NCI-H82 treated with DMSO at 0.1 percent for 48 hours (cell line): ENCODE data around the gene RBM39.
A peak's percentile ranks its signal among the peaks of the same experiment; 100 is the strongest.
"Not testable (repeated sequence)": the region's sequence is repeated elsewhere in the genome, so short reads cannot be mapped to it uniquely, and the experiment has no call there.

Experiments used
- DNase-seq: peaks from one replicate; lab custom pipeline; 2025; ENCODE audit not compliant: unreplicated experiment; lab: John Stamatoyannopoulos, UW

Gene RBM39

DNA sequence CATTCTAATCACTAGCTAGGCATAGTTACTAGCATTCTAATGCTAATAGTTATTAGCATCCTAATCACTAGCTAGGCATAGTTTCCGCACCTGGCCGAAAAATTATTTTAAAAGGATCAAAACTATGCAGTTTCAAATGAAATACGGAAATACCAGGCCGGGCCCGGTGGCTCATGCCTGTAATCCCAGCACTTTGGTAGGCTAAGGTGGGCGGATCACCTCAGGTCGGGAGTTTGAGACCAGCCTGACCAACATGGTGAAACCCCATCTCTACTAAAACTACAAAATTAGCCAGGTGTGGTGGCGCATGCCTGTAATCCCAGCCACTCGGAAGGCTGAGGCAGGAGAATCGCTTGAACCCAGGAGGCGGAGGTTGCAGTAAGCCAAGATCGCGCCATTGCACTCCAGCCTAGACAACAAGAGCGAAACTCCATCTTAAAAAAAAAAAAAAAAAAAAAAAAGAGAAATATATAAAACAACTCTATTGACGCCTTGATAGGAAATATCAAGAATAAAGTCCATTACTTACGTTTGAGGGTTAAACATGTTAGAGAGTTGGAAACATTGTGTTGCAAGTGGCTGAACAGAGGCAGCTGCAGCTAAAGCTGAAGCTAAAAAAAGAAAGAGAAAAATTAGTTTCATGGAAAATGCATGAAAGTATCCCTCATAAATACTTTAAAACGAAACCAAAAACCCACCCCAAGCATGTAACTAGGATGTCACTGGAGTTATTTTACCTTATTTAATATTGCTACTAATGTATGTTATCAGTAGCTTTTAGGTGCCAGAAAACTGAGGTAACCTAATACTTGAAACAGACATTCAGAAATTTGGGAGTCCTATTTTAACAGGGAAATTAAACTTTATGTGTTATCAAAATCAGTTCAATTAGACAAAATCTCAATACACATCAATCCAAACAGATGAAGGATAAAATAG is 35.2 kb downstream of the RBM39 start:
- DNase-seq = not testable (repeated sequence)

DNA sequence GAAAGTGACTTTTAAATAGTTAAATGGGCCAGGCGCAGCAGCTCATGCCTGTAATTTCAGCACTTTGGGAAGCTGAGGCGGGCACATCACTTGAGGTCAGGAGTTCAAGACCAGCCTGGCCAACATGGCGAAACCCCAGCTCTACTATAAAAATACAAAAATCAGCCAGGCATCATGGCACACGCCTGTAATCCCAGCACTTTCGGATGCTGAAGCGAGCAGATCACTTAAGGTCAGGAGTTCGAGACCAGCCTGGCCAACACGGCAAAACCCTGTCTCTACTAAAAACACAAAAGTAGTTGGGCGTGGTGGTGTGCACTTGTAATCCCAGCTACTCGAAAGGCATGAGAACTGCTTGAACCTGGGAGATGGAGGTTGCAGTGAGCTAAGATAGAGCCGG is 36.2 kb downstream of the RBM39 start:
- not testable (repeated sequence) for DNase-seq

DNA sequence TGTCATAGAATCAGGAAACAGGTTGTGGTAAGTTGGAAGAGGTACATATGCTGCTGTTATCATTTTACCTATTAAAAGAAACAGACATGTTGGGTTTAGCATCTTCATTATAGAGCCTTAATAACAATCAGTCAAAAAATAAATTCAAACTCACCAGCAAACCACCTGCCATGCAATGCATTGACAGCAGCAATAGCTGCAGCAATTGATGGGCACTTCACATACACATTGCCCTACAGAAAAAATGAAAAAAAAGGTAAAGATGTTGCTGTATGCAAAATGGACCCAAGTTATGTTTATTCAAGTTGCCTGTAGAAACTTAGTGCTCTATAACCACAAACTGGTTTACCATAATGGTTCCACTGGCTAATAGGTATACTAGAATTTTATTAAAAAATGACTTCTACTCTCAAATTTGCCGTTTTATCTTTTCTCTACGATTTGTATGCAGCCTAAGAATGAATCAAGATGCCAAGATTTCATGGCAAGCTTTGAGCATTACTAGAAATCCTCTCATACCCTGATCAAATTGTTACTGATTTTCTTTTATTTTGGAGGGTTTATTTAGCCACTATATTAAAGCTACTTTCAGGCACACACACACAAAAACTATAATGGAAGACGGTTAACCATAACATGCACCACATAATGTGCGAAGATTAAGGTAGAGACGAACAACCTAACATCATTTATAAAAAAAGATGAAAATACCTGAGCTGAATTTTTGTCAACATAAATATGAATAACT is 37.4 kb downstream of the RBM39 start:
- no peak for DNase-seq

DNA sequence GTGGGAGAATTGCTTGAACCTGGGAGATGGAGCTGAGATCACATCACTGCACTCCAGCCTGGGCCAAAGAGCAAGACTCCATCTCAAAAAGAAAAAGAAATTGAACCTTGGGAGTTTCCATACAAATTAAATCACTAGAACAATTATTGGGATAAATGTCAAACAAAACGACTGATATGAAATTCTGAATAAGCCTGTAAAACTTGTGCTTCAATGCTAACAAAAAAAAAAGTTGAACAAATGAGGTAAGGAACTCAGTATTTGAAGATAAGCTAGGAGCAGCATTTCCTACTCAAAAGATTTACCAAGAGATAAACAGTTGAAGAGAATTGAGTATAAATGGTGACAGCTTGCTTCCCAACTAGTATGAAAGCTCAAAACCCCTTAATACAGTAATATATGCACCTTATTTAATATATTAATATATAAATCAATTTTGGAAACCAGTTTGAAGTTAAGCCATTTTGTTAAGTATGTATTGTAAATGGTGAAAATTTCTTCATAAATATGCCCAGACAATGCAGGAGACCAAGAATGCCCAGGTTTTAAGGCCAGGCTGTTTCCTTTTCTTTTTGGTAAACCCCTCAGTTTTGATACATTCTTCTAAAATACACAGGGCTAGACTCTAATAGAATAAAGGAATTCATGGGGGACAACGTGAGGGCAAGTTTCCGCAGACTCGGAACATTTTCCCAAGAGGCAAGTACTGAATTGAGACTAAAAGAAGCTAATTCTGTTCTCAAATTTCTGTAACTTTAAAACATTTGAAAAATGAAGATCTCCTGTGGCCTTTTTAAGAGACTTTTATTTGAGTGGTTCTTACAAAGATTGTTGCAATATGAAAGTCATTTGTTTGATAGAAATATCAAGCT is 39.0 kb downstream of the RBM39 start:
- no peak for DNase-seq

DNA sequence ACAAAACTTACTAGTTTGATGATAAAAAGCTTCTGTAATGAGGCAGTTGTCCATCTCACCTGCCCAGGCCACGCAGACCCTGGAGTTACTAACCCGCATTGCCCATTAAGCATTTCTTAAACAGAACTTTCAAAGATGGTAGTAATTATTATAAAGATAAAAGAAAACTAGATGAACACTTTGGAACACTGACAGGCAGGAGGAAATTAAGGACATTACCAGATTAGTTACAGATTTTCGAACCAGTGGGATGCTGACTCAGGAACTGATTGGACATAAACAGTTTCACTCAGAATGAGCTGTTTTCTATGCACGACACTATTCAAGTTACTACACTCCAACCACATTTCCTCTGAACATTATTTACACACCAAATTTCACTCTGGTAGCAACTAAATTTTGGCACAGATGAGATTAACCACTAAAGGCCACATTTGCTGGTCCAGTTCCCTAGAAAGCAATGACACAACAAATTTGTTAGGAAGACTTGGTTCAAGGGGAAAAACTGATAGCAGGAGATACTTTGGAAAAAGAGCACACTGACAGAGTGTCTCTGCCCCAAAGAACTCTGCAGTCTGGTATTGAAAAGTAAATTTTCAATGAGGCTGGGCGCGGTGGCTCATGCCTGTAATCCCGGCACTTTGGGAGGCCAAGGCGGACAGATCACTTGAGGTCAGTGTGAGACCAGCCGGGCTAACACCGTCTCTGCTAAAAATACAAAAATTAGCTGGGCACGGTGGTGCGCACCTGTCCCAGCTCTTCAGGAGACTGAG is 39.8 kb downstream of the RBM39 start:
- no peak for DNase-seq

DNA sequence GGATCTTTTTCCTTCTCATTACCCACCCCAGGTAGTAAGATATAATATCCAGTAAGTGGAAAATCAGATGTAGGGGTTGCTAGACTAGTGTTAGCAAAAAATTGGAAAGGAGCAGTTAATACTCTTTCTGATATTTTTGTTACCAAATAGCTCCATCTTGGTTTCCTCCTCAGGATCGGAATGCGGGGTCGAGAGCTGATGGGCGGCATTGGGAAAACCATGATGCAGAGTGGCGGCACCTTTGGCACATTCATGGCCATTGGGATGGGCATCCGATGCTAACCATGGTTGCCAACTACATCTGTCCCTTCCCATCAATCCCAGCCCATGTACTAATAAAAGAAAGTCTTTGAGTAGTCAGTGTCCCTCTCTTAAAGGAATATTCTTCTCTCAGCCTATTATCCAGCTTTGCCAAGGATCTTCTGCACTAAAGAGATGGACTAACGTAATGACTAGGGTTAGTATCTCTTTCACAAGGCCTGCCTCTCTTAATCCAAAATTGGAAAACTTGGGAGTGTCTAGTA is 41.4 kb downstream of the RBM39 start:
- no peak for DNase-seq

DNA sequence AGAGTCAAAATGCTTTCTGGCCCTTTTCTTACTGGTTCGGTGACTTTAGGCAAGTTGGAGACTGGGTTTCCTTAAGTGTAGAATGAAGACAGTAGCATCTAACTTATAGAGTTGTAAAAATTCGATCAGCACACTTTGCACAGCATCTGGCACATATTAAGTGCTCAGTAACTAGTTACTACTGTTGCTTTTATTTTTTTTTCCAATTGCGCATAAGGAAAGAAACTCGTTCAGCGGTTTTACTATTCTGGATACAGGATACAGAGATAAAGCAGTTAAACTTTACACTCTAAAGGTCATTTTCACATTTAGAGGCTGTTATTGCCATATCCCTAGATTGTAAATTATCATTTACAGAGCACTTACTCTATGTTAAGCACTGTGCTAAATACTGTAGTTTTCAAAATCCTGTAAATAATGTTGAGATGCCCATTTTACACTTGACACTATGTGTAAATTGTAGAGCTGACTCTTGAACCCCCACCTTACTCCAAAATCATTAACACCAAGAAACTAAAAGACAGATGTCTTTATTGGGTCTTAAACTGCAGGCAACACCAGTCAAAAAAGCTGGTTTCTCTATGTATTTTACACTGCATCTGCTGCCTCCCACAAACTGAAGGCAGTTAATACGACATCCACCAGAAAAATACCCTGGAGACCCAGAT is 42.0 kb downstream of the RBM39 start:
- DNase-seq = no peak

DNA sequence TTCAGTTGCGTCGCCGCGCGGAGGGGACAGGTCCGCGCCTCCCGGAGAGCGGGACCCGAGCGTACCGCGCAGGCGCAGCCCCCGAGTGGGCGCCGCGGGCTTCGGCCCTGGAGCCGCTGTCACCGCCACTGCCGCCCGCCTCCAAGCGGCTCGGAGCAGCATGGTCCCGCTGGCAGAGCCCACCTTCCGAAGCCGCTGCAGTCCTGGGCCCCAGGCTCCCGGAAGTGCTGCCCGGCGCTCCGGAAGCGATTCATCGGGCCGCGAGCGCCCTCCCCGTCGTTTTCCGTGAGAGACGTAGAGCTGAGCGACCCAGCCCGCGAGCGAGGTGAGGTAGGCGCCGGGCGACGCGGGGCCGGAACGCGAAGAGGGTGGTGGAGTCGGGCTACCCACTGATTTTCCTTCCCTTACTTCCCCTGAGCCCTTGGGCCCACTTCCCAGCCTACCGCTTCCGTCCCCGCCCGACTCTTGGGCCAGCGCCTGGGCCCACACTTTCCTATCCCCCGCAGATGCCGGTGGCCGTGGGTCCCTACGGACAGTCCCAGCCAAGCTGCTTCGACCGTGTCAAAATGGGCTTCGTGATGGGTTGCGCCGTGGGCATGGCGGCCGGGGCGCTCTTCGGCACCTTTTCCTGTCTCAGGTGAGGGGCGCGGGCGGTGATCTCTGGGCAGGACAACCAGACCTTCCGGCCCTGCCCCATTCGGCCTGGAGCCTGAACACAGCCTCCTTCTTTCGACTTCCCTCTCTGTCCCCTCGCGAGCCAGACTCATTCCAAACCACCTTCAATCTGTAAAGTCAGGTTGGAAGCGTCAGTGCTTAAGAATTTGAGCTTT is 42.7 kb downstream of the RBM39 start, which contains the start of the genes NFS1 and ROMO1:
NFS1 (minus strand) TSS at position 226 of the 830 bp plus-strand sequence; CDS start at position 162, 64 bp downstream.
ROMO1 (plus strand) TSS at position 279 of the 830 bp plus-strand sequence; CDS start at position 507, 228 bp downstream.
- peak; percentile 65 for DNase-seq

DNA sequence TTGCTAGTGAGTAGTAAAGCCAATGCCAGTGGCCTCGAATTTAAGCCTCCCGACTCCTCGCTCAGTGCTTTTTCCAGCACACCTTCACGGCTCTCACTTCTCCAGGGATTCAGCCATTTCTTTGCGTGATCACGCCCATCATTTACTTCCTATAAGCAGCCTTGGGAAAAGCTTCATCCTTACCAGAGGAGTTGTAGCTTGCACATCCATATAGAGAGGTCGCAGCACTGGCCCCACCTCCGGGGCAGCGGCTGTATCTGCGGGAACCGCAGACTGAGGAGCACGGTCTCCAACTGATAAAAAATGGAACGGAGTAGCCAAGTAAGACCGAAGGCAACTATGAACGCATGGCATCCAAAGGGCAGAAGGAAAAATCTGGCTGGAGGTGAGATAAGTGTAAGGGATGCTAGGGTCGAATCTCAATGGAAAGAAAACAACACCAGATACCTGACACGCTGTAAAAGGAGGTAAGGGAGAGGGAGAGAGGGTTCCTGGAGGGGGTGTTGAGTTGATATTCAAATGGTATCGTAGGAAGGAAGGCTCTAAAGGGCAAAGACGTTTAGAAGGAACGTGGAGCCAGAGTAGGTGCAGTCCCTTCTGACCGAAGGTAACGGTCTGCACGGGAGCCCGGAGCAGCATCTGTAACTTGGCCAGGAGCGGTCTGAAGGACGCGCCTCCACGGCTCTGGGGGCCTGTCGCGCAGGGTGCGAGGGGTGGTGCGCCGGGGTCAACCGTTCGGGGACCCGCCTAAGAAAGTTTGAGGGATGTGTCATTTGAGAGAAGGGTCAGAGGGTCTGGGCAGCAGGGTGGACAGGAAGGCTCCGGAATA is 43.5 kb downstream of the RBM39 start:
- DNase-seq = no peak

DNA sequence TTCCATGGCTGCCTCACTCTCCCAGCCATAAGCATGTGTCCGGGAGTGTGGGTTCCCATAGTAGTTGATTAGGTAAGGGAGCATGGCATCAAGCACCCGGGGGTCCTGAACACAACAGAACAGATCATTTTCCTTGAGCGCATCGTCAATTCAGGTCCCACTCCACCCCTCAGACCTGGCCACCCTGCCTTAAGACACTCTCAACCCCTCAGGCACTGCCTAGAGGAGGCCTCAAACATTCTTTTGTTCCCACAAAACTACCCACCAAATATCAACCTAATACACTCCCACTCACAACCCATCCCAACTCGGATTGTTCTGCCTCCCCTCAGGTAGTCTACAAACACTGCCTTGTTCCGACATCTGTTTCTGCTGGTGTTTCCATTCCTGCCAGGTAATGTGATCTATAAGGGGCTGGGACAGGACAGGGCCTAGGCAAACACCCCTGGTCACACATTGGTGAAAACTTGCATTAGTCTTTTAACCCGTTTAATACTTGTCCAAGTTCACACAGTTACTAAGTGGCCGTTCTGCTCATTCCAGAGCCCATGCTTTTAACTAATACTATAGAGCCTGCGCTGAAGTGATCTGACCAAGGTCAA is 44.3 kb downstream of the RBM39 start:
- DNase-seq = no peak

DNA sequence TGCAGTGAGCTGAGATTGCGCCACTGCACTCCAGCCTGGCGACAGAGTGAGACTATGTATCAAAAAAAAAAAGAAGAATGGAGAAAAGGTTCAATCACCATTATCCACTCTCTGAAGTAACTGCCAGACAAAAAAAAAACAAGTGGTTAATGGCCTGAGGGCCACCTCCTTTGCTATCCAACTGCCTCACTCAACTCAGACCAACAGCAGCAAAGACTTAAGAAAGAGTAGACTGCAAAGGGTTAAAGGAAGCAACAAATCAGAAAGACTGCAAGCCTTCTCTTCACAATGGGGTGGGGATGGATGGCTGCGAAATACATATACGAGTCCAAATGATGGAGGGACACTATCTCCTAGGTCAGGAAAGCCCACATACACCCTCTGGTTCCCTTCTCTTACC is 46.1 kb downstream of the RBM39 start:
- DNase-seq = no peak

DNA sequence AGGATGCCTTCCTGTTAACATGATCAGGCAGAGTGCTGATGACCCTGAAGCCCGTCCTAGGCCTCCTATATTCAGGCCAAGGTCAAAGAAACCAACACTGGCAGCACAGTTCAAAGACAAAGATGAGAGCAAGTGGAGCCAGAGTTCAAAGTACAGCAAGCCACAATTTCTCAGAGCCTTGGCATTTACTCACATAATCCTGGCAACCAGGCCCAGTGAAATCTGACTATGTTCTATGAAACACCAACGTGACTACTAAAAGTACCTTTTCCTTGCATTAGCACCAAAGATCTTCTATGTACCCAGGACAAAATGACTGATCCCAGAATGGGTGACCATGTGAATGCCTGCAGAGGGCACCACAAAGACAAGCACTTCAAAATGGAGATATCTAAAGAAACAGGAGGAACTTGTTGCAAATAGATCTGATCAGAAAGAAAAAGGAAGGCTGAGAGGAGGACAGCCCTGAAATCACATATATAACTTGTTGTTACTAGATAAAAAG is 46.8 kb downstream of the RBM39 start:
- DNase-seq = no peak

DNA sequence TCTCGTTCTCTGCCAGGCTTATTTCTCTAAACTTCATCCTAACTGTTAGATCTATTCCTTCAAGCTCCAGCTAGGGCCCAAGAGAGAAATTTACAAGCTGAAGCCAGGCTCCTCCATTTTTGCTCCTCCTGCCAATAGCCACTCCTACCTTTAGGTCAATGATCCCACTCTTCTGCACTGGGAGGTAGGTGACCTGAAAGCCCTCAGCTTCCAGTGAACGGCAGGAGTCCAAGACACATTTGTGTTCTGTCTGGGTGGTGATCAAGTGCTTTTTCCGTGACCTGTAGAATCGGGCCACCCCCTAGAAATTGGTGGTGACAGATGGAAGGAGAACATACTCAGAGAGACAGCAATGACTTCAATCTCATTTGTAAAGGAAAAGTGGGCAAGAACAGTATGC is 51.8 kb downstream of the RBM39 start:
- no peak for DNase-seq

DNA sequence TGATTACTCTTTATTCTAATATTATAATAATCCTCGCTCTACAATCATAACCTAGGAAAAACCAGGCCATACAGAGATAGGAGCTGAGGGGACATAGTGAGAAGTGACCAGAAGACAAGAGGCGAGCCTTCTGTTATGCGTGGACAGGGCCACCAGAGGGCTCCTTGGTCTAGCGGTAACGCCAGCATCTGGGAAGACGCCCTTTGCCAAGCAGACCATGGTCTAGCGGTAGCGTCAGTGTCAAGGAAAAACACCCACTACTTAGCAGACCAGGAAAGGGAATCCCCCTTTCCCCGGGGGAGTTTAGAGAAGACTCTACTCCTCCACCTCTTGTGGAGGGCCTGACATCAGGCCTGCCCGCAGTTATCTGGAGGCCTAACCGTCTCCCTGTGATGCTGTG is 55.2 kb downstream of the RBM39 start:
- not testable (repeated sequence) for DNase-seq

DNA sequence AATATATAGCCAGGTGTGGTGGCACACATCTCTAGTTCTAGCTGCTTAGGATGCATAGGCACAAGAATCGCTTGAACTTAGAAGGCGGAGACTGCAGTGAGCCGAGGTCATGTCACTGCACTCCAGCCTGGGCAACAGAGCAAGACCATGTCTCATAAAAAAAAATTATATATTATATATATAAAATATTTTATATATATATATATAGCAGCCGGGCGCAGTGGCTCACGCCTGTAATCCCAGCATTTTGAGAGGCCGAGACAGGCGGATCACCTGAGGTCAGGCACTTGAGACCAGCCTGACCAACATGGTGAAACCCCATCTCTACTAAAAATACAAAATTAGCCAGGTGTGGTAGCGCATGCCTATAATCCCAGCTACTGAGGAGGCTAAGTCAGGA is 56.7 kb downstream of the RBM39 start:
- not testable (repeated sequence) for DNase-seq

DNA sequence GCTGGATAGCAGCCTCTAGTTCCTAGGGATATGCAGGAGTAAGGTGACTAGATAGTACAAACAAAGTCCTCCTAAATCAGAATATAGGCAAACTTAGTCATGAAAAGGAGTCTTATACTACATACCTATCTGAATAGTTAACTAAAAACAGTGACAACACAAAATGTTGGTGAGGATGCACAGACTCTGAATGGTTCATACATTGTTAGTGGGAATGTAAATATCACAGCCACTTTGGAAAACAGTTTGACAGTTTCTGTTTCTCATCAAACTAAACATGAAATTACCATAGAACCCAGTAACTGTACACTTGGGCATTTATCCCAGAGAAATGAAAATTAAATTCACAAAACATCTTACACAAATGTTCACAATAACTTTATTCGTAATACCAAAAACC is 60.1 kb downstream of the RBM39 start:
- no peak for DNase-seq
